Tibial nerve (tissue), 4 donors: ENCODE results near the gene PCDH8. TPM values are rescaled to one million over a fixed set of nuclear protein-coding genes. Genes with fewer than 3 reads are reported as not detected.

ENCODE experiments used
- DNase-seq, 2 donors: peaks; one replicate each; pipeline ENCODE4 v3.0.0-alpha.2; 2019; ENCODE audit warnings: low spot score in 2 of 2
- H3K27ac ChIP-seq, 4 donors: fragments of 200-600 bp; sonication (generic) in 3 of 4; one replicate each; pipeline ENCODE4 v1.5.1; 2017 to 2019; ENCODE audit warnings: mild to moderate bottlenecking in 1 of 4
- H3K27me3 ChIP-seq, 2 donors: fragments of 200-600 bp; sonication (generic) in 1 of 2; one replicate each; pipeline versions ENCODE4 v1.5.1 to v1.6.0; 2017 to 2019
- H3K36me3 ChIP-seq, 3 donors: fragments of 200-600 bp; sonication (generic); one replicate each; pipeline ENCODE4 v1.5.1; 2018 to 2019
- H3K4me1 ChIP-seq, 4 donors: fragments of 200-600 bp; sonication (generic) in 3 of 4; one replicate each; pipeline ENCODE4 v1.5.1; 2017 to 2019
- H3K4me3 ChIP-seq, 4 donors: fragments of 200-600 bp; sonication (generic) in 3 of 4; one replicate each; pipeline ENCODE4 v1.5.1; 2017 to 2019; ENCODE audit warnings: mild to moderate bottlenecking in 1 of 4, moderate library complexity in 1 of 4
- H3K9me3 ChIP-seq, 4 donors: fragments of 200-600 bp; sonication (generic) in 3 of 4; one replicate each; pipeline ENCODE4 v1.5.1; 2017 to 2019
- CTCF ChIP-seq, 5 experiments: fragments of 200-600 bp in 3 of 5; fragments of 450-650 bp in 2 of 5; sonication (generic) in 3 of 5; IDR thresholded peaks; one replicate each; pipeline ENCODE4 v1.5.1; 2016 to 2019; ENCODE audit warnings: antibody characterized with exemption in 5 of 5, mild to moderate bottlenecking in 3 of 5, moderate library complexity in 2 of 5
- EP300 ChIP-seq, 2 donors: sonication (generic); formaldehyde crosslinking; IDR thresholded peaks; one replicate each; pipeline ENCODE4 v1.6.1; 2017; ENCODE audit warnings: antibody characterized with exemption in 2 of 2, mild to moderate bottlenecking in 1 of 2
- POLR2A ChIP-seq, 2 donors: fragments of 450-650 bp; IDR thresholded peaks; one replicate each; pipeline ENCODE4 v1.6.1; 2017; ENCODE audit warnings: antibody characterized with exemption in 2 of 2, mild to moderate bottlenecking in 2 of 2, moderate library complexity in 2 of 2
- WGBS, 2 donors: methylation state at CpG; one replicate each; pipeline ENCODE4 v1.1.5; 2018; 5-methylcytosine and 5-hydroxymethylcytosine counted together
- total RNA-seq, 4 donors: library from RNA; depleted of rRNA; stranded (reverse); fragments of >200 nt; gene quantifications; one replicate each; pipeline ENCODE4 v1.1.0, GENCODE V29; 2016

Gene PCDH8
- total RNA-seq, 4 donors from 2014 or later = 0.60 to 4.3 (median 1.7) TPM; not detected in 1

GRCh38 chr13:52806029-52806428, 42.4 kb downstream of the PCDH8 start:
- Histone ChIP-seq H3K36me3 (no peaks in the 10 kb centered on the region), H3K9me3 (no peaks in the 10 kb centered on the region), H3K27ac (no peak overlapping the region), H3K27me3 (no peaks in the 10 kb centered on the region), H3K4me1 (peaks cover 0 to 8% (median 5%) of the 10 kb centered on the region in 4 donors), H3K4me3 (no peak overlapping the region)
- WGBS, 2 donors = 91 to 93% methylated on average over 6 of the region's 6 CpGs
- TF ChIP-seq CTCF (IDR thresholded peaks at IDR 0.05) = no peak
- TF ChIP-seq POLR2A (IDR thresholded peaks at IDR 0.05) = no peak
- no peak for TF ChIP-seq EP300 (IDR thresholded peaks at IDR 0.05)
- no peak for DNase-seq

GRCh38 chr13:52804202-52804641, 44.2 kb downstream of the PCDH8 start:
- 34 to 47% methylated on average over 3 of the region's 3 CpGs for WGBS, 2 donors
- H3K27ac ChIP-seq = no peak overlapping the region
- no peak for DNase-seq

GRCh38 chr13:52800856-52801255, 47.6 kb downstream of the PCDH8 start:
- H3K4me3 ChIP-seq = no peak overlapping the region
- no peaks in the 10 kb centered on the region for H3K9me3 ChIP-seq
- TF ChIP-seq POLR2A (IDR thresholded peaks at IDR 0.05) (no peak), EP300 (IDR thresholded peaks at IDR 0.05) (no peak), CTCF (IDR thresholded peaks at IDR 0.05) (no peak)
- no peaks in the 10 kb centered on the region for H3K27me3 ChIP-seq
- 84 to 91% methylated on average over 5 of the region's 5 CpGs for WGBS, 2 donors
- H3K4me1 ChIP-seq = no peaks in the 10 kb centered on the region
- no peak overlapping the region for H3K27ac ChIP-seq
- DNase-seq = no peak
- H3K36me3 ChIP-seq = no peaks in the 10 kb centered on the region

More at GRCh38 chr13:52804202-52804641, 44.2 kb downstream of the PCDH8 start:
- peaks cover 0 to under 1% (median 0%) of the 10 kb centered on the region in 4 donors for H3K4me1 ChIP-seq
- no peaks in the 10 kb centered on the region for H3K27me3 ChIP-seq
- H3K36me3 ChIP-seq = no peaks in the 10 kb centered on the region
- no peak overlapping the region for H3K4me3 ChIP-seq
- TF ChIP-seq CTCF (IDR thresholded peaks at IDR 0.05) = no peak
- no peak for TF ChIP-seq POLR2A (IDR thresholded peaks at IDR 0.05)
- TF ChIP-seq EP300 (IDR thresholded peaks at IDR 0.05) = no peak
- H3K9me3 ChIP-seq = no peaks in the 10 kb centered on the region

- no peak for TF ChIP-seq POLR2A (IDR thresholded peaks at IDR 0.05)
- no peak for TF ChIP-seq CTCF (IDR thresholded peaks at IDR 0.05)
- TF ChIP-seq EP300 (IDR thresholded peaks at IDR 0.05) = no peak
- Histone ChIP-seq H3K9me3 (no peaks in the 10 kb centered on the region), H3K27me3 (no peaks in the 10 kb centered on the region), H3K4me1 (no peaks in the 10 kb centered on the region), H3K36me3 (no peaks in the 10 kb centered on the region), H3K4me3 (no peak overlapping the region), H3K27ac (no peak overlapping the region)
- DNase-seq = no peak
- WGBS, 2 donors = 0 to 4% methylated on average over 1 of the region's 1 CpG
Observed at GRCh38 chr13:52798770-52799430, 49.5 kb downstream of the PCDH8 start.

- WGBS, 2 donors = 62 to 64% methylated on average over 2 of the region's 2 CpGs
- no peak for TF ChIP-seq EP300 (IDR thresholded peaks at IDR 0.05)
- TF ChIP-seq POLR2A (IDR thresholded peaks at IDR 0.05) = no peak
- no peak for TF ChIP-seq CTCF (IDR thresholded peaks at IDR 0.05)
- no peak for DNase-seq
Observed at GRCh38 chr13:52797176-52797575, 51.3 kb downstream of the PCDH8 start.

More at GRCh38 chr13:52797176-52797575, 51.3 kb downstream of the PCDH8 start:
- Histone ChIP-seq H3K4me1 (no peaks in the 10 kb centered on the region), H3K4me3 (no peak overlapping the region), H3K36me3 (no peaks in the 10 kb centered on the region), H3K27me3 (no peaks in the 10 kb centered on the region), H3K27ac (no peak overlapping the region), H3K9me3 (no peaks in the 10 kb centered on the region)
